GM21576 (cell line): ENCODE data around the gene SDK2.
"Not testable (repeated sequence)": the region's sequence is repeated elsewhere in the genome, so short reads cannot be mapped to it uniquely, and the experiment has no call there.

Source experiments
- ATAC-seq: cut with Tn5 transposase; IDR thresholded peaks from one replicate; pipeline ENCODE4 v1.9.1; 2021; ENCODE audit warnings: mild to moderate bottlenecking, moderate library complexity; ENCODE audit not compliant: unreplicated experiment

The SDK2 gene

GRCh38 chr17:73380439-73381106 lies 263.7 kb downstream of the SDK2 start:
- ATAC-seq: no peak

GRCh38 chr17:73379826-73380225 lies 264.4 kb downstream of the SDK2 start:
- ATAC-seq: no peak

- ATAC-seq: no peak
Observed at GRCh38 chr17:73378974-73379470, 265.2 kb downstream of the SDK2 start.

GRCh38 chr17:73376636-73377035 lies 267.6 kb downstream of the SDK2 start:
- ATAC-seq: no peak

- ATAC-seq: no peak
Observed at GRCh38 chr17:73376152-73376551, 268.1 kb downstream of the SDK2 start.

- no peak for ATAC-seq
Observed at GRCh38 chr17:73371836-73372235, 272.4 kb downstream of the SDK2 start.

- no peak for ATAC-seq
Observed at GRCh38 chr17:73371285-73371684, 273.0 kb downstream of the SDK2 start.

- ATAC-seq: not testable (repeated sequence)
Observed at GRCh38 chr17:73369817-73370490, 274.3 kb downstream of the SDK2 start.

- ATAC-seq: no peak
Observed at GRCh38 chr17:73369111-73369521, 275.1 kb downstream of the SDK2 start.

- no peak for ATAC-seq
Observed at GRCh38 chr17:73368085-73368631, 276.1 kb downstream of the SDK2 start.

- no peak for ATAC-seq
Observed at GRCh38 chr17:73365906-73366623, 278.2 kb downstream of the SDK2 start.

- no peak for ATAC-seq
Observed at GRCh38 chr17:73365301-73365874, 278.9 kb downstream of the SDK2 start.

- no peak for ATAC-seq
Observed at GRCh38 chr17:73364155-73364522, 280.1 kb downstream of the SDK2 start.

- ATAC-seq: no peak
Observed at GRCh38 chr17:73363442-73364154, 280.6 kb downstream of the SDK2 start.

GRCh38 chr17:73362697-73363096 lies 281.5 kb downstream of the SDK2 start:
- no peak for ATAC-seq

- no peak for ATAC-seq
Observed at GRCh38 chr17:73360961-73361761, 283.1 kb downstream of the SDK2 start.

- no peak for ATAC-seq
Observed at GRCh38 chr17:73359987-73360410, 284.2 kb downstream of the SDK2 start.

- ATAC-seq: no peak
Observed at GRCh38 chr17:73359352-73359751, 284.9 kb downstream of the SDK2 start.

- no peak for ATAC-seq
Observed at GRCh38 chr17:73358668-73359067, 285.6 kb downstream of the SDK2 start.

- ATAC-seq: no peak
Observed at GRCh38 chr17:73357981-73358380, 286.3 kb downstream of the SDK2 start.
